K562 (cell line): Measurements from ENCODE around the gene SERPING1. TPM values are rescaled to one million over a fixed set of nuclear protein-coding genes. Genes with fewer than 3 reads are reported as not detected.
"Not testable (repeated sequence)": the region's sequence is repeated elsewhere in the genome, so short reads cannot be mapped to it uniquely, and the experiment has no call there.

Experiments
- ATAC-seq: fragments of 200-7000 bp; cut with Tn5 transposase; 3 replicates; pipeline ENCODE4 v1.9.1; 2020; ENCODE audit warnings: moderate library complexity
- BruUV-seq: library from RNA; stranded (reverse); fragments of 400-500 nt; replicated peaks from 2 replicates; lab custom pipeline; 2021; lab: Mats Ljungman, UMichigan
- CTCF ChIA-PET: fragments of 300-600 bp; formaldehyde crosslinking; extraction: SDS; loops from one replicate; lab custom pipeline; 2021; ENCODE audit warnings: low intra/inter-chr PET ratio; lab: Yijun Ruan, JAX
- POLR2A ChIA-PET: fragments of 300-600, 350-650 bp; sonication (Branson Sonifier 250); formaldehyde crosslinking; extraction: SDS; loops from one replicate; lab custom pipeline; 2021; ENCODE audit warnings: antibody characterized with exemption, inconsistent platforms; lab: Yijun Ruan, JAX
- DNase-seq, 4 experiments: peaks; one replicate each; pipeline versions ENCODE4 v3.0.0 to v3.0.0-alpha.2; 2011 to 2018; ENCODE audit warnings: low spot score in 3 of 4, mixed read lengths in 3 of 4; ENCODE audit errors: extremely low read depth in 1 of 4
- FAIRE-seq: peaks from 2 replicates; lab custom pipeline; 2011; peaks lifted over from hg19 to GRCh38; lab: Jason Lieb, UNC
- H2AFZ ChIP-seq: 2 replicates; pipeline ENCODE4 v1.6.0; 2011; ENCODE audit warnings: low read depth, low read length, control low read depth, inconsistent platforms
- H3K27ac ChIP-seq: fragments of 200-600 bp; 3 replicates; pipeline ENCODE4 v1.8.0; 2011; ENCODE audit warnings: low read depth, mild to moderate bottlenecking, control low read depth, inconsistent platforms, low read length, moderate library complexity, mixed read lengths; ENCODE audit errors: extremely low read depth
- H3K27me3 ChIP-seq, 2 experiments: fragments of 300-600 bp in 1 of 2; 2 replicates in 1 of 2; 3 replicates in 1 of 2; pipeline versions ENCODE4 v1.6.0 to v1.8.0; 2011; ENCODE audit warnings: inconsistent platforms in 2 of 2, low read length in 2 of 2, mild to moderate bottlenecking in 1 of 2, mixed read lengths in 1 of 2, moderate library complexity in 1 of 2; ENCODE audit not compliant: control insufficient read depth in 2 of 2, insufficient read depth in 2 of 2
- H3K36me3 ChIP-seq: fragments of 300-600 bp; 3 replicates; pipeline ENCODE4 v1.8.0; 2011; ENCODE audit warnings: mild to moderate bottlenecking, low read length, inconsistent platforms; ENCODE audit not compliant: control insufficient read depth, insufficient read depth
- H3K4me1 ChIP-seq, 2 experiments: fragments of 200-600 bp in 1 of 2; replicated peaks in 1 of 2; 2 replicates in 1 of 2; 3 replicates in 1 of 2; pipeline versions ENCODE4 v1.5.1 to v1.8.0; 2011; ENCODE audit warnings: inconsistent platforms in 2 of 2, low read length in 2 of 2, mild to moderate bottlenecking in 1 of 2, mixed read lengths in 1 of 2, moderate library complexity in 1 of 2; ENCODE audit not compliant: control insufficient read depth in 2 of 2, insufficient read depth in 2 of 2
- H3K4me2 ChIP-seq: 2 replicates; pipeline ENCODE4 v1.6.1; 2011; ENCODE audit warnings: low read length, control low read depth, inconsistent platforms, mixed read lengths; ENCODE audit not compliant: insufficient read depth
- H3K4me3 ChIP-seq: fragments of 200-600 bp; sonication (generic), shearing (Covaris generic); 2 replicates; pipeline ENCODE4 v1.5.1; 2016; ENCODE audit warnings: control low read depth, inconsistent platforms
- H3K79me2 ChIP-seq: fragments of 200-600 bp; 3 replicates; pipeline ENCODE4 v1.8.0; 2011; ENCODE audit warnings: low read length, inconsistent platforms; ENCODE audit not compliant: control insufficient read depth, insufficient read depth
- H3K9ac ChIP-seq, 2 experiments: 2 replicates each; pipeline versions ENCODE4 v1.6.0 to v1.6.1; 2011; ENCODE audit warnings: low read depth in 2 of 2, low read length in 2 of 2, control low read depth in 1 of 2, inconsistent platforms in 1 of 2, mild to moderate bottlenecking in 1 of 2, mixed read lengths in 1 of 2; ENCODE audit not compliant: insufficient read depth in 1 of 2
- H3K9me1 ChIP-seq: one replicate; pipeline ENCODE4 v1.6.0; 2011; ENCODE audit warnings: inconsistent platforms, mild to moderate bottlenecking, low read length, moderate library complexity; ENCODE audit not compliant: control insufficient read depth, insufficient read depth
- H3K9me3 ChIP-seq: replicated peaks from 2 replicates; pipeline ENCODE4 v1.5.1; 2011; ENCODE audit warnings: low read depth, low read length, inconsistent platforms; ENCODE audit not compliant: control insufficient read depth, insufficient read depth
- H4K20me1 ChIP-seq: replicated peaks from 2 replicates; pipeline ENCODE4 v1.6.1; 2011; ENCODE audit warnings: low read length, inconsistent platforms, mixed read lengths; ENCODE audit not compliant: control insufficient read depth, insufficient read depth
- DMBX1 ChIP-seq: fragments of 250-450 bp; sonication (Bioruptor Pico); IDR thresholded peaks from 2 replicates; pipeline ENCODE4 v1.8.0; 2022; ENCODE audit warnings: inconsistent platforms, mild to moderate bottlenecking, moderate library complexity, borderline replicate concordance
- GATA2 ChIP-seq: sonication (generic); formaldehyde crosslinking; IDR thresholded peaks from 2 replicates; pipeline ENCODE4 v1.4.0; 2020; ENCODE audit warnings: mild to moderate bottlenecking, missing genetic modification reagents
- IRF2 ChIP-seq: sonication (generic); formaldehyde crosslinking; IDR thresholded peaks from 2 replicates; pipeline ENCODE4 v1.8.1; 2022; ENCODE audit warnings: mild to moderate bottlenecking, missing genetic modification reagents
- MAX ChIP-seq: sonication (generic); formaldehyde crosslinking; IDR thresholded peaks from 2 replicates; pipeline ENCODE4 v1.9.0; 2022; ENCODE audit warnings: mild to moderate bottlenecking, missing genetic modification reagents
- MCM2 ChIP-seq: fragments of 450-650 bp; IDR thresholded peaks from 2 replicates; pipeline ENCODE4 v1.6.1; 2017; ENCODE audit warnings: low read depth, mild to moderate bottlenecking
- POLR2AphosphoS5 ChIP-seq: IDR thresholded peaks from 2 replicates; pipeline ENCODE4 v1.6.1; 2011; ENCODE audit warnings: mild to moderate bottlenecking, low read depth, low read length, moderate library complexity; ENCODE audit not compliant: control insufficient read depth, insufficient read depth
- TCF15 ChIP-seq: fragments of 250-450 bp; sonication (Bioruptor Pico); IDR thresholded peaks from 2 replicates; pipeline ENCODE4 v1.8.0; 2022; ENCODE audit warnings: moderate library complexity, mild to moderate bottlenecking, inconsistent platforms
- ZBTB33 ChIP-seq: sonication (generic); formaldehyde crosslinking; IDR thresholded peaks from 2 replicates; pipeline ENCODE4 v1.8.1; 2023; ENCODE audit warnings: mild to moderate bottlenecking, missing genetic modification reagents
- ZKSCAN8 ChIP-seq: fragments of 200-800 bp; sonication (Bioruptor generic); IDR thresholded peaks from 2 replicates; pipeline ENCODE4 v1.6.1; 2016; ENCODE audit warnings: missing genetic modification characterization, missing compliant biosample characterization
- ZNF239 ChIP-seq: fragments of 250-450 bp; sonication (Bioruptor Pico); IDR thresholded peaks from 2 replicates; pipeline ENCODE4 v1.4.0; 2020; ENCODE audit warnings: mild to moderate bottlenecking
- ZNF75A ChIP-seq: fragments of 450-650 bp; formaldehyde crosslinking; IDR thresholded peaks from 2 replicates; pipeline ENCODE4 v1.4.0; 2020; ENCODE audit warnings: mild to moderate bottlenecking
- WGBS: fragments of 100-300 bp; shearing (Covaris generic); methylation state at CpG from one replicate; pipeline ENCODE4 v1.1.6; 2016; ENCODE audit warnings: low coverage, mixed read lengths; ENCODE audit not compliant: insufficient coverage; ENCODE audit errors: missing lambda C conversion rate; 5-methylcytosine and 5-hydroxymethylcytosine counted together
- in situ Hi-C: fragments of 300-500 bp; cut with MboI; formaldehyde crosslinking; loops from 4 replicates; pipeline ENCODE4 v1.15.0; 2018; ENCODE audit warnings: inconsistent platforms, mixed read lengths
- intact Hi-C: fragments of 100-400 bp; cut with micrococcal nuclease; formaldehyde crosslinking; loops from 2 replicates; pipeline ENCODE4 v1.14.2; 2022
- polyA plus RNA-seq, 8 experiments: library from polyadenylated mRNA; depleted of rRNA in 4 of 8; stranded (reverse) in 5 of 8; unstranded in 3 of 8; fragments of >200 nt; fragmentation: Nextera tagmentation in 2 of 8; fragmentation: Illumina TruSeq in 1 of 8; extraction: Ambion mirVana in 2 of 8; extraction: Trizol in 1 of 8; gene quantifications; 2 replicates each; pipeline versions ENCODE4 v1.2.1 to v1.2.3, GENCODE V29; 2011 to 2014; ENCODE audit warnings: inconsistent platforms in 1 of 8, missing spikeins in 1 of 8
- total RNA-seq, 7 experiments: library from RNA; depleted of rRNA in 6 of 7; stranded (reverse); fragments of >200 nt in 6 of 7; fragmentation: Illumina TruSeq in 2 of 7; extraction: Trizol in 2 of 7; gene quantifications; 2 replicates each; pipeline versions ENCODE4 v1.2.1 to v1.2.3, GENCODE V29; 2011 to 2021; ENCODE audit warnings: low replicate concordance in 1 of 7

SERPING1 gene
- total and polyA plus RNA-seq, 9 of the 15 experiments (the other 6 are each of a cell fraction or from before 2014, with no cell fraction given) = 0.10 to 1.00 (median 0.21) TPM; not detected in 2

GRCh38 chr11:57651408-57651807 is 53.9 kb downstream of the SERPING1 start (continued):
- TF ChIP-seq TCF15 (CRISPR knock-in tag) = no peak
- no peak for TF ChIP-seq POLR2AphosphoS5
- no peak for TF ChIP-seq GATA2 (CRISPR knock-in tag)
- TF ChIP-seq DMBX1 (CRISPR knock-in tag) = no peak
- no peak for TF ChIP-seq ZNF75A
- no peak for TF ChIP-seq ZNF239
- no peak for TF ChIP-seq ZKSCAN8 (CRISPR knock-in tag)
- TF ChIP-seq IRF2 (CRISPR knock-in tag) = no peak
- no peak for TF ChIP-seq MCM2

- not testable (repeated sequence) for H3K4me2 ChIP-seq, H3K4me3 ChIP-seq, H3K27ac ChIP-seq, BruUV-seq, H3K36me3 ChIP-seq
- 0 out of 2 replicates have a peak, but pooled peaks have one; percentile 22 for TF ChIP-seq MAX (CRISPR knock-in tag)
- peak; percentile 97 for TF ChIP-seq ZBTB33
- TF ChIP-seq, all 486 proteins: peak for 2; not testable (repeated sequence) for 484
- POLR2A ChIA-PET, H3K9me1 ChIP-seq, ATAC-seq, H4K20me1 ChIP-seq, intact Hi-C loops, CTCF ChIA-PET, H3K79me2 ChIP-seq, DNase-seq, H3K9me3 ChIP-seq, H3K9ac ChIP-seq, FAIRE-seq, H3K27me3 ChIP-seq: not testable (repeated sequence)
- peak overlapping the region; percentile 9; the same call in 1 of the 2 replicates for H2AFZ ChIP-seq
- in situ Hi-C loops = loop anchor here (25.0 kb wide), 1 partner anchor 860 kb away; the partner anchor contains the start of gene OR5B21
- H3K4me1 ChIP-seq = peaks cover 33 to 36% of the 10 kb centered on the region in 2 experiments
- 74% methylated on average over 11 of the region's 14 CpGs for WGBS
Observed at GRCh38 chr11:57652230-57652629, 54.7 kb downstream of the SERPING1 start.
